Prostate gland (tissue), 2 donors: ENCODE measurements around the gene LRFN4. TPM values are rescaled to one million over a fixed set of nuclear protein-coding genes. Genes with fewer than 3 reads are reported as not detected.

ENCODE experiments used
- DNase-seq: peaks from one replicate; pipeline ENCODE4 v3.0.0-alpha.2; 2019; ENCODE audit warnings: low spot score
- H3K27ac ChIP-seq, 2 donors: fragments of 200-600 bp; sonication (generic); 2 replicates each; pipeline ENCODE4 v1.5.1; 2017 to 2019
- H3K27me3 ChIP-seq: fragments of 200-600 bp; sonication (generic); replicated peaks from 2 replicates; pipeline ENCODE4 v1.5.1; 2019; ENCODE audit not compliant: insufficient read depth
- H3K36me3 ChIP-seq, 2 donors: fragments of 200-600 bp; sonication (generic); 1 replicate in 1 of 2; 2 replicates in 1 of 2; pipeline versions ENCODE4 v1.5.1 to v1.8.1; 2017 to 2019
- H3K4me1 ChIP-seq: fragments of 200-600 bp; sonication (generic); replicated peaks from 2 replicates; pipeline ENCODE4 v1.5.1; 2019
- H3K4me3 ChIP-seq, 2 donors: fragments of 200-600 bp; sonication (generic); 2 replicates each; pipeline ENCODE4 v1.5.1; 2017 to 2019
- H3K9me3 ChIP-seq: fragments of 200-600 bp; sonication (generic); 2 replicates; pipeline ENCODE4 v1.5.1; 2017
- CTCF ChIP-seq, 4 experiments: fragments of 200-600 bp in 2 of 4; fragments of 450-650 bp in 2 of 4; sonication (generic) in 2 of 4; IDR thresholded peaks; 1 replicate in 3 of 4; 2 replicates in 1 of 4; pipeline ENCODE4 v1.5.1; 2016 to 2019; ENCODE audit warnings: antibody characterized with exemption in 4 of 4, mild to moderate bottlenecking in 2 of 4, moderate library complexity in 2 of 4
- POLR2A ChIP-seq: fragments of 450-650 bp; IDR thresholded peaks from one replicate; pipeline ENCODE4 v1.6.1; 2016; ENCODE audit warnings: antibody characterized with exemption, mild to moderate bottlenecking
- POLR2AphosphoS5 ChIP-seq: sonication (generic); formaldehyde crosslinking; IDR thresholded peaks from one replicate; pipeline ENCODE4 v1.6.1; 2017; ENCODE audit warnings: antibody characterized with exemption
- WGBS: methylation state at CpG from one replicate; pipeline ENCODE4 v1.1.5; 2018; 5-methylcytosine and 5-hydroxymethylcytosine counted together
- intact Hi-C: fragments of 100-400 bp; cut with DNase I; formaldehyde crosslinking; loops from one replicate; pipeline ENCODE4 v1.14.2; 2022
- total RNA-seq, 2 donors: library from RNA; depleted of rRNA; stranded (reverse); fragments of >200 nt; gene quantifications; one replicate each; pipeline ENCODE4 v1.1.0, GENCODE V29; 2016

Gene LRFN4
- total RNA-seq, 2 donors from 2014 or later = 6.6 to 17.3 TPM

GRCh38 chr11:66871521-66871901 lies 14.6 kb downstream of the LRFN4 start:
- Histone ChIP-seq H3K27me3 (no peaks in the 10 kb centered on the region), H3K27ac (no peak overlapping the region), H3K9me3 (no peaks in the 10 kb centered on the region), H3K4me1 (no peaks in the 10 kb centered on the region), H3K36me3 (no peaks in the 10 kb centered on the region), H3K4me3 (no peak overlapping the region)
- intact Hi-C loops = no loop called here
- DNase-seq = no peak
- WGBS = 89% methylated on average over 18 of the region's 18 CpGs
- TF ChIP-seq POLR2A (no peak), CTCF (IDR thresholded peaks at IDR 0.05) (no peak), POLR2AphosphoS5 (no peak)

- no peaks in the 10 kb centered on the region for H3K27me3 ChIP-seq
- TF ChIP-seq POLR2A (no peak), POLR2AphosphoS5 (no peak), CTCF (IDR thresholded peaks at IDR 0.05) (no peak)
- intact Hi-C loops = no loop called here
Measured at GRCh38 chr11:66874232-66874631, 17.4 kb downstream of the LRFN4 start.

GRCh38 chr11:66875378-66875777 lies 18.5 kb downstream of the LRFN4 start:
- Histone ChIP-seq H3K36me3 (no peaks in the 10 kb centered on the region), H3K27me3 (no peaks in the 10 kb centered on the region), H3K4me3 (no peak overlapping the region), H3K4me1 (peaks cover 13% of the 10 kb centered on the region), H3K27ac (no peak overlapping the region), H3K9me3 (no peaks in the 10 kb centered on the region)
- DNase-seq = no peak
- TF ChIP-seq CTCF (IDR thresholded peaks at IDR 0.05) (no peak), POLR2A (no peak), POLR2AphosphoS5 (no peak)
- intact Hi-C loops = no loop called here
- 90% methylated on average over 13 of the region's 13 CpGs for WGBS

More at GRCh38 chr11:66874232-66874631, 17.4 kb downstream of the LRFN4 start:
- H3K27ac ChIP-seq = no peak overlapping the region
- no peaks in the 10 kb centered on the region for H3K9me3 ChIP-seq
- whole genome bisulfite sequencing = 91% methylated on average over 6 of the region's 6 CpGs
- no peak overlapping the region for H3K4me3 ChIP-seq
- no peaks in the 10 kb centered on the region for H3K36me3 ChIP-seq
- peaks cover 7% of the 10 kb centered on the region for H3K4me1 ChIP-seq
- DNase-seq = no peak

GRCh38 chr11:66877588-66878385 lies 20.9 kb downstream of the LRFN4 start:
- WGBS = 73% methylated on average over 9 of the region's 9 CpGs
- H3K27ac ChIP-seq = peak overlapping the region in 1 of 2 donors; percentile 47
- DNase-seq = no peak
- H3K9me3 ChIP-seq = no peaks in the 10 kb centered on the region
- intact Hi-C loops = no loop called here
- peaks cover 33% of the 10 kb centered on the region for H3K4me1 ChIP-seq
- no peaks in the 10 kb centered on the region for H3K27me3 ChIP-seq
- TF ChIP-seq POLR2AphosphoS5 = peak; percentile 82
- TF ChIP-seq CTCF (IDR thresholded peaks at IDR 0.05) = no peak
- no peak overlapping the region for H3K4me3 ChIP-seq
- no peaks in the 10 kb centered on the region for H3K36me3 ChIP-seq

GRCh38 chr11:66878474-66878873 lies 21.6 kb downstream of the LRFN4 start:
- H3K36me3 ChIP-seq = no peaks in the 10 kb centered on the region
- no peaks in the 10 kb centered on the region for H3K27me3 ChIP-seq
- H3K4me1 ChIP-seq = peaks cover 40% of the 10 kb centered on the region
- no peaks in the 10 kb centered on the region for H3K9me3 ChIP-seq
- intact Hi-C loops = no loop called here
- TF ChIP-seq CTCF (IDR thresholded peaks at IDR 0.05) (no peak), POLR2AphosphoS5 (no peak), POLR2A (no peak)
- peak overlapping the region in 1 of 2 donors; percentile 47 for H3K27ac ChIP-seq
- no peak for DNase-seq
- no peak overlapping the region for H3K4me3 ChIP-seq
- WGBS = 41% methylated on average over 12 of the region's 12 CpGs
